K562 (cell line): ENCODE results near the gene KAT6B. TPM values are rescaled to one million over a fixed set of nuclear protein-coding genes. Genes with fewer than 3 reads are reported as not detected.

Source experiments
- E2F8 ChIP-seq: fragments of 450-650 bp; IDR thresholded peaks from 2 replicates; pipeline ENCODE4 v1.7.1; 2018; ENCODE audit warnings: mild to moderate bottlenecking, low read depth; ENCODE audit not compliant: partially characterized antibody
- KLF10 ChIP-seq: fragments of 250-450 bp; sonication (Bioruptor Pico); IDR thresholded peaks from 2 replicates; pipeline ENCODE4 v1.6.1; 2021; ENCODE audit warnings: matching md5 sums
- ZBTB5 ChIP-seq: fragments of 450-650 bp; IDR thresholded peaks from 2 replicates; pipeline ENCODE4 v1.6.1; 2017; ENCODE audit warnings: antibody characterized with exemption
- ZNF740 ChIP-seq, 3 experiments: fragments of 200-800 bp in 1 of 3; sonication (Bioruptor generic) in 1 of 3; sonication (generic) in 1 of 3; formaldehyde crosslinking in 1 of 3; IDR thresholded peaks; 2 replicates each; pipeline versions ENCODE4 v1.6.1 to v1.8.0; 2016 to 2022; ENCODE audit warnings: mild to moderate bottlenecking in 2 of 3, missing compliant biosample characterization in 2 of 3, missing genetic modification characterization in 2 of 3, missing genetic modification reagents in 1 of 3
- polyA plus RNA-seq, 8 experiments: library from polyadenylated mRNA; depleted of rRNA in 4 of 8; stranded (reverse) in 5 of 8; unstranded in 3 of 8; fragments of >200 nt; fragmentation: Nextera tagmentation in 2 of 8; fragmentation: Illumina TruSeq in 1 of 8; extraction: Ambion mirVana in 2 of 8; extraction: Trizol in 1 of 8; gene quantifications; 2 replicates each; pipeline versions ENCODE4 v1.2.1 to v1.2.3, GENCODE V29; 2011 to 2014; ENCODE audit warnings: inconsistent platforms in 1 of 8, missing spikeins in 1 of 8
- total RNA-seq, 7 experiments: library from RNA; depleted of rRNA in 6 of 7; stranded (reverse); fragments of >200 nt in 6 of 7; fragmentation: Illumina TruSeq in 2 of 7; extraction: Trizol in 2 of 7; gene quantifications; 2 replicates each; pipeline versions ENCODE4 v1.2.1 to v1.2.3, GENCODE V29; 2011 to 2021; ENCODE audit warnings: low replicate concordance in 1 of 7

Gene KAT6B
- total and polyA plus RNA-seq, 9 of the 15 experiments (the other 6 are each of a cell fraction or from before 2014, with no cell fraction given) = 1.4 to 9.2 (median 6.8) TPM

GRCh38 chr10:75009426-75009825, 183.0 kb downstream of the KAT6B start (continued):
- TF ChIP-seq ZNF740 (CRISPR knock-in tag; IDR thresholded peaks at IDR 0.05) = no peak
- TF ChIP-seq ZNF740 (tag; IDR thresholded peaks at IDR 0.05) = no peak
- TF ChIP-seq KLF10 (CRISPR knock-in tag) = no peak
- TF ChIP-seq ZBTB5 = no peak
- TF ChIP-seq E2F8 = no peak
